Subcutaneous abdominal adipose tissue (tissue), 5 donors: ENCODE results near the gene PNN.
"Not testable (repeated sequence)": the region's sequence is repeated elsewhere in the genome, so short reads cannot be mapped to it uniquely, and the experiment has no call there.

Experiments
- H3K27ac ChIP-seq: one replicate; pipeline ENCODE4 v1.7.0; 2013; ENCODE audit warnings: low read depth, mild to moderate bottlenecking, inconsistent platforms, low read length, moderate library complexity
- H3K27me3 ChIP-seq, 5 donors: one replicate each; pipeline ENCODE4 v1.7.0; 2013; ENCODE audit warnings: low read length in 5 of 5, inconsistent platforms in 1 of 5; ENCODE audit not compliant: control insufficient read depth in 5 of 5, insufficient read depth in 4 of 5
- H3K36me3 ChIP-seq, 5 donors: one replicate each; pipeline ENCODE4 v1.7.0; 2013; ENCODE audit warnings: low read length in 5 of 5; ENCODE audit not compliant: control insufficient read depth in 5 of 5, insufficient read depth in 5 of 5
- H3K4me1 ChIP-seq, 5 donors: one replicate each; pipeline ENCODE4 v1.7.0; 2013; ENCODE audit warnings: low read length in 5 of 5, mild to moderate bottlenecking in 3 of 5, moderate library complexity in 1 of 5; ENCODE audit not compliant: control insufficient read depth in 5 of 5, insufficient read depth in 5 of 5
- H3K4me3 ChIP-seq, 5 donors: one replicate each; pipeline ENCODE4 v1.7.0; 2013; ENCODE audit warnings: low read length in 5 of 5, low read depth in 1 of 5
- H3K9ac ChIP-seq, 5 donors: one replicate each; pipeline ENCODE4 v1.7.0; 2013; ENCODE audit warnings: low read length in 5 of 5, mild to moderate bottlenecking in 4 of 5, moderate library complexity in 3 of 5
- H3K9me3 ChIP-seq, 5 donors: one replicate each; pipeline ENCODE4 v1.7.0; 2013; ENCODE audit warnings: low read length in 5 of 5; ENCODE audit not compliant: control insufficient read depth in 5 of 5
- donor health status: healthy.
- donor health status: healthy.
- donor health status: healthy.
- donor health status: healthy.
- donor health status: healthy.

The PNN gene

GRCh38 chr14:39179042-39179441, 4.0 kb downstream of the PNN start:
- peaks cover 44 to 69% (median 66%) of the 10 kb centered on the region in 5 donors for H3K36me3 ChIP-seq
- H3K9me3 ChIP-seq, result no peaks in the 10 kb centered on the region
- H3K4me3 ChIP-seq, result no peak overlapping the region
- H3K27me3 ChIP-seq, result no peaks in the 10 kb centered on the region
- no peak overlapping the region for H3K27ac ChIP-seq
- H3K9ac ChIP-seq, result no peak overlapping the region
- H3K4me1 ChIP-seq, result peaks cover 5 to 26% (median 25%) of the 10 kb centered on the region in 5 donors

- no peak overlapping the region for H3K4me3 ChIP-seq
- H3K9me3 ChIP-seq, result no peaks in the 10 kb centered on the region
- no peaks in the 10 kb centered on the region for H3K27me3 ChIP-seq
- H3K36me3 ChIP-seq, result peaks cover 44 to 80% (median 73%) of the 10 kb centered on the region in 5 donors
- H3K27ac ChIP-seq, result no peak overlapping the region
- peaks cover 0 to 26% (median 18%) of the 10 kb centered on the region in 5 donors for H3K4me1 ChIP-seq
- no peak overlapping the region for H3K9ac ChIP-seq
These were observed 5.5 kb downstream of the PNN start for GRCh38 chr14:39180553-39180952.

- no peak overlapping the region for H3K27ac ChIP-seq
- H3K36me3 ChIP-seq, result peaks cover 44 to 80% (median 73%) of the 10 kb centered on the region in 5 donors
- no peaks in the 10 kb centered on the region for H3K9me3 ChIP-seq
These were observed 6.1 kb downstream of the PNN start for GRCh38 chr14:39181026-39181692.

GRCh38 chr14:39181693-39182047, 6.6 kb downstream of the PNN start:
- peaks cover 44 to 78% (median 71%) of the 10 kb centered on the region in 5 donors for H3K36me3 ChIP-seq
- H3K27ac ChIP-seq, result no peak overlapping the region
- H3K9ac ChIP-seq, result no peak overlapping the region
- H3K27me3 ChIP-seq, result no peaks in the 10 kb centered on the region
- H3K4me3 ChIP-seq, result no peak overlapping the region
- peaks cover 0 to 15% (median 7%) of the 10 kb centered on the region in 5 donors for H3K4me1 ChIP-seq
- H3K9me3 ChIP-seq, result no peaks in the 10 kb centered on the region

More at GRCh38 chr14:39181026-39181692, 6.1 kb downstream of the PNN start:
- Histone ChIP-seq H3K4me3 (no peak overlapping the region), H3K27me3 (no peaks in the 10 kb centered on the region), H3K9ac (no peak overlapping the region), H3K4me1 (peaks cover 0 to 20% (median 13%) of the 10 kb centered on the region in 5 donors)

- no peaks in the 10 kb centered on the region for H3K27me3 ChIP-seq
- H3K4me1 ChIP-seq, result peaks cover 0 to 8% (median 4%) of the 10 kb centered on the region in 5 donors
- peaks cover 36 to 68% (median 63%) of the 10 kb centered on the region in 5 donors for H3K36me3 ChIP-seq
- H3K9ac ChIP-seq, result peak overlapping the region in 1 of 5 donors; percentile 20
- H3K4me3 ChIP-seq, result no peak overlapping the region
- H3K9me3 ChIP-seq, result no peaks in the 10 kb centered on the region
- H3K27ac ChIP-seq, result no peak overlapping the region
These were observed 8.0 kb downstream of the PNN start for GRCh38 chr14:39182770-39183684.

GRCh38 chr14:39183685-39184003, 8.6 kb downstream of the PNN start:
- not testable (repeated sequence) for H3K27ac ChIP-seq, H3K9ac ChIP-seq, H3K4me3 ChIP-seq, H3K9me3 ChIP-seq, H3K4me1 ChIP-seq, H3K27me3 ChIP-seq
- peaks cover 36 to 62% (median 57%) of the 10 kb centered on the region in 5 donors for H3K36me3 ChIP-seq

- Histone ChIP-seq H3K9ac (no peak overlapping the region), H3K9me3 (no peaks in the 10 kb centered on the region), H3K4me1 (peaks cover 0 to 8% (median 4%) of the 10 kb centered on the region in 5 donors), H3K27ac (no peak overlapping the region), H3K27me3 (no peaks in the 10 kb centered on the region), H3K36me3 (peaks cover 30 to 52% (median 48%) of the 10 kb centered on the region in 5 donors), H3K4me3 (no peak overlapping the region)
These were observed 9.7 kb downstream of the PNN start for GRCh38 chr14:39184628-39185255.

GRCh38 chr14:39185256-39186049, 10.4 kb downstream of the PNN start:
- Histone ChIP-seq H3K9ac (no peak overlapping the region), H3K36me3 (peaks cover 23 to 44% (median 41%) of the 10 kb centered on the region in 5 donors), H3K4me3 (no peak overlapping the region), H3K27me3 (no peaks in the 10 kb centered on the region), H3K9me3 (no peaks in the 10 kb centered on the region), H3K27ac (no peak overlapping the region), H3K4me1 (peaks cover 0 to 8% (median 4%) of the 10 kb centered on the region in 5 donors)

GRCh38 chr14:39186941-39187525, 12.0 kb downstream of the PNN start:
- H3K27ac ChIP-seq, result no peak overlapping the region
- no peak overlapping the region for H3K9ac ChIP-seq
- H3K27me3 ChIP-seq, result no peaks in the 10 kb centered on the region
- no peak overlapping the region for H3K4me3 ChIP-seq
- H3K4me1 ChIP-seq, result peaks cover 0 to 4% (median 3%) of the 10 kb centered on the region in 5 donors
- H3K36me3 ChIP-seq, result peaks cover 10 to 31% (median 27%) of the 10 kb centered on the region in 5 donors
- H3K9me3 ChIP-seq, result no peaks in the 10 kb centered on the region
